HG03045 (cell line): ENCODE data around the gene NCDN.

Source experiments
- ATAC-seq: cut with Tn5 transposase; IDR thresholded peaks from one replicate; pipeline ENCODE4 v1.9.1; 2021; ENCODE audit warnings: mild to moderate bottlenecking, moderate library complexity; ENCODE audit not compliant: unreplicated experiment

The NCDN gene

GRCh38 chr1:35557611-35558373 is at the start of gene NCDN:
TSS of gene NCDN (plus strand) at chr1:35557799. CDS start at chr1:35558191, 392 bp downstream.
- ATAC-seq, result peak; percentile 84

GRCh38 chr1:35507947-35508346 is 49.7 kb upstream of the NCDN start:
- ATAC-seq, result no peak

GRCh38 chr1:35509558-35509957 is 48.0 kb upstream of the NCDN start:
- ATAC-seq, result no peak

- ATAC-seq, result no peak
These were observed 46.3 kb upstream of the NCDN start for GRCh38 chr1:35511305-35511704.

- no peak for ATAC-seq
These were observed 39.4 kb upstream of the NCDN start for GRCh38 chr1:35518183-35518582.

GRCh38 chr1:35519432-35519831 is 38.2 kb upstream of the NCDN start:
- ATAC-seq, result no peak

GRCh38 chr1:35524106-35524505 is 33.5 kb upstream of the NCDN start:
- ATAC-seq, result no peak

GRCh38 chr1:35530168-35530567 is 27.4 kb upstream of the NCDN start:
- no peak for ATAC-seq

GRCh38 chr1:35530946-35531345 is 26.7 kb upstream of the NCDN start:
- ATAC-seq, result no peak

GRCh38 chr1:35531368-35531767 is 26.2 kb upstream of the NCDN start:
- ATAC-seq, result no peak

GRCh38 chr1:35532497-35533223 is 24.9 kb upstream of the NCDN start:
- no peak for ATAC-seq

- ATAC-seq, result no peak
These were observed 24.0 kb upstream of the NCDN start for GRCh38 chr1:35533586-35533985.

- no peak for ATAC-seq
These were observed 22.4 kb upstream of the NCDN start for GRCh38 chr1:35535243-35535642.

- ATAC-seq, result no peak
These were observed 20.9 kb upstream of the NCDN start for GRCh38 chr1:35536556-35537162.

GRCh38 chr1:35537806-35538205 is 19.8 kb upstream of the NCDN start:
- no peak for ATAC-seq

GRCh38 chr1:35539073-35539823 is 18.4 kb upstream of the NCDN start:
- no peak for ATAC-seq

- no peak for ATAC-seq
These were observed 17.8 kb upstream of the NCDN start for GRCh38 chr1:35539824-35540261.

- no peak for ATAC-seq
These were observed 12.6 kb upstream of the NCDN start for GRCh38 chr1:35544976-35545375.

GRCh38 chr1:35546614-35547013 is 11.0 kb upstream of the NCDN start:
- no peak for ATAC-seq

- no peak for ATAC-seq
These were observed 3.7 kb upstream of the NCDN start for GRCh38 chr1:35553851-35554250.
